Activated B cell treated with CpG ODN at 0.5 μM for 24 hours (primary cell): ENCODE measurements around the gene VPS51. TPM values are rescaled to one million over a fixed set of nuclear protein-coding genes. Genes with fewer than 3 reads are reported as not detected.
A peak's percentile ranks its signal among the peaks of the same experiment; 100 is the strongest.

ENCODE experiments used
- ATAC-seq: fragments of 200-7000 bp; cut with Tn5 transposase; one replicate; pipeline ENCODE4 v1.10.0; 2021; ENCODE audit warnings: low read depth, mild to moderate bottlenecking, moderate library complexity
- CTCF ChIA-PET: fragments of 350-600 bp; sonication (Branson Sonifier 250); formaldehyde crosslinking; loops from one replicate; lab custom pipeline; 2021; ENCODE audit warnings: antibody characterized with exemption; lab: Charles Lee
- POLR2A ChIA-PET: fragments of 350-600 bp; sonication (Branson Sonifier 250); formaldehyde crosslinking; loops from one replicate; lab custom pipeline; 2021; ENCODE audit warnings: antibody characterized with exemption; lab: Charles Lee
- DNase-seq: peaks from one replicate; pipeline ENCODE4 v3.0.0; 2022
- H3K27ac Mint-ChIP-seq: one replicate; pipeline ENCODE4 v1.8.0; 2020; ENCODE audit warnings: mixed read lengths
- H3K27me3 Mint-ChIP-seq: one replicate; pipeline ENCODE4 v1.8.0; 2021; ENCODE audit warnings: mixed read lengths
- H3K36me3 Mint-ChIP-seq: one replicate; pipeline ENCODE4 v1.8.0; 2021; ENCODE audit warnings: low read depth, mixed read lengths
- H3K4me1 Mint-ChIP-seq: one replicate; pipeline ENCODE4 v1.8.0; 2021; ENCODE audit warnings: mixed read lengths
- H3K4me3 Mint-ChIP-seq: one replicate; pipeline ENCODE4 v1.8.0; 2020; ENCODE audit warnings: mild to moderate bottlenecking, mixed read lengths
- H3K9me3 Mint-ChIP-seq: one replicate; pipeline ENCODE4 v1.8.0; 2020; ENCODE audit warnings: mixed read lengths
- intact Hi-C: fragments of 100-400 bp; cut with micrococcal nuclease; formaldehyde crosslinking; loops from one replicate; pipeline ENCODE4 v1.15.1; 2024
- total RNA-seq: library from RNA; stranded (reverse); gene quantifications from 2 replicates; pipeline ENCODE4 v1.2.3, GENCODE V29; 2022
- TF ChIP-seq, protein P1 (sequence below): fragments of 200-600 bp; IDR thresholded peaks from one replicate; pipeline ENCODE4 v1.8.0; 2022; ENCODE audit warnings: antibody characterized with exemption, mild to moderate bottlenecking

The VPS51 gene
- total RNA-seq, 1 donor from 2014 or later = 243 TPM

DNA sequence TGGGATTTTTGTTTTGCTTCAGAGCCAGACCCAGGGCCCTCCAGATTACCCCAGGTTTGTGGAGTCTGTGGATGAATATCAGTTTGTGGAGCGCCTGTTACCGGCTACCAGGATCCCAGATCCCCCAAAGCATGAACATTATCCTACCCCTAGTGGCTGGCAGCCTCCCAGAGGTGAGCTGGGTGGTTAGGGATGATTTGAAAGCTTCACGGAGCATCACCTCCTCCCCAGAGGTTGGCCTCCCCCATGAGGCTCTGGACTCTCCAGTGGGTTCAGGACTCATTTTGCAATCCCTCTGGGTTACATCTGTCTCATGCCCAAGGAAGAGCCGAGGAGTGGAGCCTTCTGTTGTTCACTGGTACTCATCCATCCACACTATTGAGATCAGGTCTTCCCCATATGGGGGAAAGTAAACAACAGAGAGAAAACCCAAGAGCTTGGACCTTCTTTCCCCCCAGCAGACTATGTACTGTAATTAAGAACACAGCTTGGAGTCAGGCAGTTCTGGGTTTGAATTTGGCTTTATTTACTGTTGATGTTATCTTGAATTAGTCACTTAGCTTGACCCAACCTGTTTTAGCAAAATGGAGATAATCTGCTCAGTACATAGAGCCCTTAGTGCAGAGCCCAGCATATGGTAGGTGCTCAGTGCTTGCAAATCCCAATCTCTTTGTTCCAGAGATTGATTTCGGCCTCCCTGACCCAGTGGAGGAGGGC is 28.6 kb downstream of the VPS51 start:
- peaks cover 85% of the 10 kb centered on the region for H3K36me3 Mint-ChIP-seq
- no peak overlapping the region for H3K27ac Mint-ChIP-seq

GRCh38 chr11:65125197-65126056 is 29.4 kb downstream of the VPS51 start:
- ATAC-seq (no peak), DNase-seq (no peak)
- CTCF ChIA-PET = interaction anchor here (0.6 to 1.4 kb wide), 3 partner anchors 10 to 56 kb away, joined by 3 to 6 read pairs (median 3); partner anchors contain the start of gene CAPN1
- Mint-ChIP-seq H3K4me3 (no peak overlapping the region), H3K9me3 (no peaks in the 10 kb centered on the region), H3K36me3 (peaks cover 85% of the 10 kb centered on the region), H3K27me3 (no peaks in the 10 kb centered on the region), H3K27ac (no peak overlapping the region), H3K4me1 (peaks cover 47% of the 10 kb centered on the region)
- intact Hi-C loops = no loop called here
- TF ChIP-seq, protein P1, sequence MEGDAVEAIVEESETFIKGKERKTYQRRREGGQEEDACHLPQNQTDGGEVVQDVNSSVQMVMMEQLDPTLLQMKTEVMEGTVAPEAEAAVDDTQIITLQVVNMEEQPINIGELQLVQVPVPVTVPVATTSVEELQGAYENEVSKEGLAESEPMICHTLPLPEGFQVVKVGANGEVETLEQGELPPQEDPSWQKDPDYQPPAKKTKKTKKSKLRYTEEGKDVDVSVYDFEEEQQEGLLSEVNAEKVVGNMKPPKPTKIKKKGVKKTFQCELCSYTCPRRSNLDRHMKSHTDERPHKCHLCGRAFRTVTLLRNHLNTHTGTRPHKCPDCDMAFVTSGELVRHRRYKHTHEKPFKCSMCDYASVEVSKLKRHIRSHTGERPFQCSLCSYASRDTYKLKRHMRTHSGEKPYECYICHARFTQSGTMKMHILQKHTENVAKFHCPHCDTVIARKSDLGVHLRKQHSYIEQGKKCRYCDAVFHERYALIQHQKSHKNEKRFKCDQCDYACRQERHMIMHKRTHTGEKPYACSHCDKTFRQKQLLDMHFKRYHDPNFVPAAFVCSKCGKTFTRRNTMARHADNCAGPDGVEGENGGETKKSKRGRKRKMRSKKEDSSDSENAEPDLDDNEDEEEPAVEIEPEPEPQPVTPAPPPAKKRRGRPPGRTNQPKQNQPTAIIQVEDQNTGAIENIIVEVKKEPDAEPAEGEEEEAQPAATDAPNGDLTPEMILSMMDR = no peak
- POLR2A ChIA-PET = interaction anchor here (1.6 to 13.5 kb wide), 2 partner anchors 8 to 10 kb away, joined by 5 to 546 read pairs; partner anchors contain the start of genes FAU, MRPL49, TM7SF2 and ZNHIT2

More for the DNA sequence above, 28.6 kb downstream of the VPS51 start:
- ATAC-seq (no peak), DNase-seq (no peak)
- POLR2A ChIA-PET = interaction anchor here (1.0 to 15.3 kb wide), 3 partner anchors 7 to 13 kb away, joined by 3 to 546 read pairs (median 546); partner anchors contain the start of genes FAU, MRPL49, SYVN1 and TM7SF2
- CTCF ChIA-PET = interaction anchor here (0.6 to 0.7 kb wide), 2 partner anchors 10 to 54 kb away, joined by 3 read pairs; no protein-coding TSS in a partner anchor
- H3K4me3 Mint-ChIP-seq = peak overlapping the region; percentile 7
- TF ChIP-seq, protein P1 = no peak
- H3K9me3 Mint-ChIP-seq = no peaks in the 10 kb centered on the region
- intact Hi-C loops = no loop called here
- H3K4me1 Mint-ChIP-seq = peaks cover 47% of the 10 kb centered on the region
- H3K27me3 Mint-ChIP-seq = no peaks in the 10 kb centered on the region

DNA sequence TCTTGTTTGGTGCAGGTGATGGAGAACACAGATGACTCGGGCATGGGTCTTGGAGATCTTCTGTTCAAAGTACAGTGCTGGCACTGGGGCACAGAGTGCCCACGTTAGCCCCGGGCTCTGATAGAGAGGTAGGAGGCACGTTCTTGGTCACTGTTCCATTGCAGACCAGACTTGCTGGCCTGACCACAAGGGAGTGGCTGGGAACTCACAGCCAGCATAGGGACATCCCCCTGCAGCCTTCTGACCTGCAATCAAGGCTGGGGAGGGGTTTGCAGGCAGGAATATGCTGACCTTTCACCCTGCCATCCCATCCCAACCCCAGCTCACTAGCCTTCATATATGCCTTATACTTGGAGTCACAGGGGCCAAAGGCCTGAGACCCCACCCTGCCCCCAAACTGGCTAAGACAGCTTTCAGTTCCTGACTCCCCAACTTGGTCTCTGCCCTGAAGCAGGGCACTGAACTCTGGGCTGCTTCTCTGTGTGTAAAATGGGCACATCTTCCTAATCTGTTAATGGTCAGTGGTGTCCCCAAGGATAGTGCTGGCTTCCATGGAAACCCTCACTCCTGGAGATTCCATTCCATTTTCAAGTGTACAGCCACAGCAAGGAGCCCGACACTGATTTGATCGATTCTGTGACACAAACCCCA is 30.7 kb downstream of the VPS51 start:
- Mint-ChIP-seq H3K4me1 (peaks cover 47% of the 10 kb centered on the region), H3K36me3 (peaks cover 85% of the 10 kb centered on the region), H3K27ac (peak overlapping the region; percentile 61), H3K9me3 (no peaks in the 10 kb centered on the region), H3K4me3 (no peak overlapping the region), H3K27me3 (no peaks in the 10 kb centered on the region)
- TF ChIP-seq, protein P1 = no peak
- ChIA-PET CTCF (interaction anchor here (0.9 to 1.4 kb wide), 2 partner anchors 17 to 55 kb away, joined by 4 to 6 read pairs; partner anchors contain the start of gene CAPN1), POLR2A (interaction anchor here (1.6 to 13.5 kb wide), 3 partner anchors 9 to 52 kb away, joined by 5 to 546 read pairs (median 163); partner anchors contain the start of genes CAPN1, FAU, MRPL49 and TM7SF2)
- intact Hi-C loops = no loop called here
- ATAC-seq (no peak), DNase-seq (no peak)

DNA sequence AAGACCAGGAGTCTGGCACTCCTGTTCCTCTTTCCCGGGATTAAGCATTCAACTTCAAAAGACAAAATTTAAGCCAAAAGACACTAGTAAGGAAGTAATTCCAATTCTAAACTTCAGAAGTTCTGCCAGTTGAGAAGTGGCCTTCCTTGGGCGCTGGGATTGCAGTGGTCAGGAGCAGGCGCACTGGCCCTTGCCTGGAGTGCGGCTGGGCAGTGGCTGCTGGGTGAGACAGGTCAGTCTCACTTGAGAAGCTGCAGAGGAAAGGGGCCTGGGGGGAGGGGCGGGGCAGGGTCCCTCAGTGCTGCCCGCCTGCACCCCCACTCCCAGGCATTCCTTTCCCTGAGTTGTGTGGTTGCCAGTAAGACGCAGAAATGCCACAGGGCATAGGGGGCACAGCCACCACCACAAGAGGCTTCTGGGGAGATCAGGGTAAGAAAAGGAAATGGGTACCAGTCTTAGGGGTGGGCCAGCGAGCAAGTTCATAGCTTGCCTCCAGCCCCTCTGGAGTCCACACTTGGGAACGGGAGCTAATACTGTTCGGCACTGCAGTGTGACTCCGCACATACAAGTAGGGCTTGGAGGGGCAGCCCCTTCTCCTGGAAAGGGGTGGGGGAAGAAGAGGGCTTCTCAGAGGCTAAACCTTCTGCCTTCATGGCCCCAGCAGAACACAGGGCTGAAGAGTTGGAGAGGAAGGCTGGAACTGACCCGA is 31.6 kb downstream of the VPS51 start:
- ATAC-seq = no peak
- Mint-ChIP-seq H3K4me3 (no peak overlapping the region), H3K4me1 (peaks cover 49% of the 10 kb centered on the region), H3K36me3 (peaks cover 84% of the 10 kb centered on the region), H3K27me3 (no peaks in the 10 kb centered on the region), H3K27ac (peak overlapping the region; percentile 12), H3K9me3 (no peaks in the 10 kb centered on the region)
- intact Hi-C loops = no loop called here
- TF ChIP-seq, protein P1 = no peak
- CTCF ChIA-PET = interaction anchor here (8.6 kb wide), 1 partner anchor 53 kb away, joined by 54 read pairs; the partner anchor contains the start of gene CAPN1
- DNase-seq = no peak
- POLR2A ChIA-PET = interaction anchor here (9.5 to 13.5 kb wide), 2 partner anchors 10 to 51 kb away, joined by 163 to 546 read pairs; partner anchors contain the start of genes CAPN1, FAU, MRPL49 and TM7SF2
